ENCODE results near the gene TAGAP.

The TAGAP gene

DNA sequence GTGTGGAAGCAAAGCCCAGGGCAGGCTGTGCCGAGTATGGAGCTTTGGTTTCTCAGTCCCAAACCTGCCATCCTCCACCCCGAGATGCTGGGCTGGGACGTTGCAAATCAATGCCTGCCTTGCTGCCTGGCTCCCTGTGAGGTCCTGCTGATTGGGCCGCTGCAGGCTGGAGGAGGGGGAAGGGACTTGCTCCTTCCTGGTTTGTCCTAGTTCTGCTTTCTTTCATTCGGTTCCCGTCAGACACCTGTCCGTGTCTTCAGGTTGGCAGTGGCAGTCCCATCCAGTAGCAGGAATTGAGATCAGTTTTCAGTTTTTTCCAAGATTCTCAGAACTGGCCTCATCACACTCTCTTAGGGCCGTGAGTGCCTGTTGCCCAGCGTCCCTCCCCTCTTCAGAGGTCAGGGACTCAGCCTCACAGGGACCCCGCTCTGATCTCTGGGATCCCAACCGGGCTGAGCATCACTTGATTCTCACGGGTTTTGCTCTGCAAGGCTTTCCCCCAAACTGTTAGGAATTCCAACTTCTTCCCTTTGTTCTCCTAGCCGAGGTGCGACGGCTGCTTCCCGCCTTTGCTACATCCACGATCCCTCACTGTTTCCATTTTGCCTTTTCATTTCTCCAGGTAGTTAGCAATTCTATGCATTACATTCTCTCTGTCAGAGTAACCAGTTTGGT lies 24.2 kb upstream of the TAGAP start:
- no peaks in the 10 kb centered on the region for H3K9me3 ChIP-seq (ENCODE audit: control insufficient read depth in 2 of 2, low read length in 2 of 2)
- H3K4me1 ChIP-seq (ENCODE audit: control insufficient read depth, insufficient read depth, low read length) = no peaks in the 10 kb centered on the region
- peaks cover 0 to 2% of the 10 kb centered on the region in 2 donors for H3K27me3 ChIP-seq (ENCODE audit: control insufficient read depth in 1 of 2, insufficient read depth in 2 of 2, low read length in 2 of 2)
- H3K4me3 ChIP-seq (ENCODE audit: low read length in 2 of 2) = no peak overlapping the region
- H3K36me3 ChIP-seq (ENCODE audit: control insufficient read depth in 2 of 2, insufficient read depth in 2 of 2, low read length in 2 of 2) = no peaks in the 10 kb centered on the region
- H3K9ac ChIP-seq (ENCODE audit: low read length in 2 of 2) = no peak overlapping the region
- H3K27ac ChIP-seq (ENCODE audit: low read length) = no peak overlapping the region

DNA sequence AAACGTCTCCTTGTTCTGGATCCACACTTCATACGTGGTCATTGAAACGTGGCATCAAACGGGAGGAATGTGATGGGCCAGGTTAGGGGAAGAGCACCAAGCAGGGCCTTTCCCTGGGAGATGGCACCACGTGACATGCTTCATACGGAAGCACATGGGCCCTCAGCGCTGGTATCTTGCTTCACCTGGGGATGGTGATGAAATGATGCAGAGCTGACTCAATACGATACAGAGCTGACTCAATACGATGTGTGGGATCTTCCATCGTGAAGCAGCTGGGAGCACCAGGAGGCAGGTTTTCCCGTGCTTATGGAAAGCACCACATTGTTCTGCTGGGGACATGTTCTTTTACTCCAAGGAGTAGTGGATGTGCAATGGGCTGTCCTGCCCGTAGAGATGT lies 22.5 kb upstream of the TAGAP start:
- Histone ChIP-seq H3K9me3 (ENCODE audit: control insufficient read depth in 2 of 2, low read length in 2 of 2) (no peaks in the 10 kb centered on the region), H3K4me1 (ENCODE audit: control insufficient read depth, insufficient read depth, low read length) (no peaks in the 10 kb centered on the region), H3K9ac (ENCODE audit: low read length in 2 of 2) (no peak overlapping the region), H3K27me3 (ENCODE audit: control insufficient read depth in 1 of 2, insufficient read depth in 2 of 2, low read length in 2 of 2) (peaks cover 0 to 2% of the 10 kb centered on the region in 2 donors), H3K36me3 (ENCODE audit: control insufficient read depth in 2 of 2, insufficient read depth in 2 of 2, low read length in 2 of 2) (no peaks in the 10 kb centered on the region), H3K27ac (ENCODE audit: low read length) (no peak overlapping the region), H3K4me3 (ENCODE audit: low read length in 2 of 2) (no peak overlapping the region)

DNA sequence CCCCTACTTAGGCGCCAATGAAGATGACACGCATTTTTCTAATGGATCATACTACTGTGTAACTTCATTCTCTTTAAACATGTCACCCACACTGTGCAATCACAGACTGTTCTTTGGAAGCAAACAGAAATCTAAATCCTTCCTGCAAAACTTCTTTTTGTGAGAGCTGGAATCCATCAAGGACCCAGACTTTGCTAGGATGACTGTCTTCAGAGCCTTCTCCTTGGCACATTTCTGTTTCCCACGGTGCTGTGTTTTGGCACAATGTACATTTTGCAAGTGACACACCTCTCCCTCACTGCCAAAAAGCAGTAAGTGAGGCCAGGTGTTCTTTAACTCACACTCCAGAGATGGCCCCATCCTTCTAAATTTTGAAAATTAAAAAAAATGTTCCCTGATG lies 21.7 kb upstream of the TAGAP start:
- Histone ChIP-seq H3K27me3 (ENCODE audit: control insufficient read depth in 1 of 2, insufficient read depth in 2 of 2, low read length in 2 of 2) (peaks cover 0 to 2% of the 10 kb centered on the region in 2 donors), H3K9me3 (ENCODE audit: control insufficient read depth in 2 of 2, low read length in 2 of 2) (no peaks in the 10 kb centered on the region), H3K4me3 (ENCODE audit: low read length in 2 of 2) (no peak overlapping the region), H3K4me1 (ENCODE audit: control insufficient read depth, insufficient read depth, low read length) (no peaks in the 10 kb centered on the region), H3K9ac (ENCODE audit: low read length in 2 of 2) (no peak overlapping the region), H3K27ac (ENCODE audit: low read length) (no peak overlapping the region), H3K36me3 (ENCODE audit: control insufficient read depth in 2 of 2, insufficient read depth in 2 of 2, low read length in 2 of 2) (no peaks in the 10 kb centered on the region)

DNA sequence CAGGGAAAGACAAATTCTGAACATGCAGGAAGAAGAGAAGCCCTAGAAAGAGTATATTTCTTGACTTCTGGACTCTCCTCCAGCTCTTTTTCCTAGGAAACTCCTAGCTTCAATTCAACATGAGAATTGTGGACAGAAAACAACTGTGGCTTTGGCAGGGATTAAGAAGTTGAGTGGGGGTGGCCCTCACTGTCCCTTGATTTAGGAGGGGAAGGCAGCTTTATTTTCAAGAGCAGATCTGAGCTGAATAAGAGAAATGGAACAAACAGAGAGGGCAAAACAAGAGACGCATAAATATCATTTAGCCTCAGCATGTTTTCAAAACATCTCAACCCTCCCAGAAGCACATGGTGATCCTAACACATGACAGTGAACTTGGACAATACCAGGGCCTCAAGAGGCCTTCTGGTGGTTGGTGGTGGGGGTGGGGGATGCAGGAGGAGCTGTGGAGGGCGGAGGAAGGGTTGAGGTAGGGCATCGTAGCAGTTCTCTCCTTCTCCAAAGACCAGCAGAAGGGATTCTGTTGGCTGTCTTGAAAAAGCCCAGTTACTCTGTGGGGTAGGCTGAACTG lies 21.1 kb upstream of the TAGAP start:
- Histone ChIP-seq H3K4me3 (ENCODE audit: low read length in 2 of 2) (no peak overlapping the region), H3K27me3 (ENCODE audit: control insufficient read depth in 1 of 2, insufficient read depth in 2 of 2, low read length in 2 of 2) (peaks cover 0 to 2% of the 10 kb centered on the region in 2 donors), H3K4me1 (ENCODE audit: control insufficient read depth, insufficient read depth, low read length) (no peaks in the 10 kb centered on the region), H3K36me3 (ENCODE audit: control insufficient read depth in 2 of 2, insufficient read depth in 2 of 2, low read length in 2 of 2) (no peaks in the 10 kb centered on the region), H3K9me3 (ENCODE audit: control insufficient read depth in 2 of 2, low read length in 2 of 2) (no peaks in the 10 kb centered on the region), H3K9ac (ENCODE audit: low read length in 2 of 2) (no peak overlapping the region), H3K27ac (ENCODE audit: low read length) (no peak overlapping the region)

DNA sequence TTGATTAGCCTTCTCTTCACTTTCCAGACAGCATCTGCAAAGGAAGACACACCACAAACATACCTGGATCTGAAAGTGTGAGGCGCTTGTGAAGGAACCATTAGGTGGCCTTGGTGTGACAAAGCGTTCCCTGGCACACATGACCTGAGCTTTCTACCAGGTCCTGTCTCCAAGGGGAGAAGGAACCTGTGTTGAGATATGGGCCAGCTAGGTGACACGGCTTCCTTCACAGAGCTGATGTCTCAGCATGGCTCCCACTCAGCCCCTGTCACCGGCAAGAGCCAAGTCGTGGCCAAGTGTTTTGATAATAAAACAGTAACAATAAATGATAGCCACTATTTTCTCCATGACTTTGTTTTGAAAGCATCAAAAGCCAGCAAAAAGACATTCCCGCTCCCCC lies 20.3 kb upstream of the TAGAP start:
- no peaks in the 10 kb centered on the region for H3K36me3 ChIP-seq (ENCODE audit: control insufficient read depth in 2 of 2, insufficient read depth in 2 of 2, low read length in 2 of 2)
- H3K4me1 ChIP-seq (ENCODE audit: control insufficient read depth, insufficient read depth, low read length) = no peaks in the 10 kb centered on the region
- peaks cover 0 to 2% of the 10 kb centered on the region in 2 donors for H3K27me3 ChIP-seq (ENCODE audit: control insufficient read depth in 1 of 2, insufficient read depth in 2 of 2, low read length in 2 of 2)
- H3K9me3 ChIP-seq (ENCODE audit: control insufficient read depth in 2 of 2, low read length in 2 of 2) = no peaks in the 10 kb centered on the region
- H3K27ac ChIP-seq (ENCODE audit: low read length) = no peak overlapping the region
- H3K4me3 ChIP-seq (ENCODE audit: low read length in 2 of 2) = no peak overlapping the region
- no peak overlapping the region for H3K9ac ChIP-seq (ENCODE audit: low read length in 2 of 2)

DNA sequence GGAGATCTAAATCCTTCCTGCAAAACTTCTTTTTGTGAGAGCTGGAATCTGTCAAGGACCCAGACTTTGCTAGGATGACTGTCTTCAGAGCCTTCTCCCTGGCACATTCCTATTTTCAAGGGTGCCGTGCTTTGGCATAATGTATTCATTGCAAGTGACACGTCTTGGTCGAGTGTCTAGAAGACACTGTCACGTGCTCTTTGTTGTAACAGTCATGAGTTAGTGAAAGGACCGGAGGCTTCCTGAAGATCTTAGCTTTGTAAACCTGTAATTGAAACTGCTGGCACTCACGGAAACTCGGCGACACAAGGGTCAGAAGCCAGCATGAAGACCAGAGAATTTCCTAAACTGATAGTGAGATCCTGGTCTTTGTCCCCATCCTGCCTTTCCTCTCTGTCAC lies 19.7 kb upstream of the TAGAP start:
- Histone ChIP-seq H3K27me3 (ENCODE audit: control insufficient read depth in 1 of 2, insufficient read depth in 2 of 2, low read length in 2 of 2) (peaks cover 0 to 2% of the 10 kb centered on the region in 2 donors), H3K27ac (ENCODE audit: low read length) (no peak overlapping the region), H3K4me3 (ENCODE audit: low read length in 2 of 2) (no peak overlapping the region), H3K36me3 (ENCODE audit: control insufficient read depth in 2 of 2, insufficient read depth in 2 of 2, low read length in 2 of 2) (no peaks in the 10 kb centered on the region), H3K9me3 (ENCODE audit: control insufficient read depth in 2 of 2, low read length in 2 of 2) (no peaks in the 10 kb centered on the region), H3K4me1 (ENCODE audit: control insufficient read depth, insufficient read depth, low read length) (no peaks in the 10 kb centered on the region), H3K9ac (ENCODE audit: low read length in 2 of 2) (no peak overlapping the region)

DNA sequence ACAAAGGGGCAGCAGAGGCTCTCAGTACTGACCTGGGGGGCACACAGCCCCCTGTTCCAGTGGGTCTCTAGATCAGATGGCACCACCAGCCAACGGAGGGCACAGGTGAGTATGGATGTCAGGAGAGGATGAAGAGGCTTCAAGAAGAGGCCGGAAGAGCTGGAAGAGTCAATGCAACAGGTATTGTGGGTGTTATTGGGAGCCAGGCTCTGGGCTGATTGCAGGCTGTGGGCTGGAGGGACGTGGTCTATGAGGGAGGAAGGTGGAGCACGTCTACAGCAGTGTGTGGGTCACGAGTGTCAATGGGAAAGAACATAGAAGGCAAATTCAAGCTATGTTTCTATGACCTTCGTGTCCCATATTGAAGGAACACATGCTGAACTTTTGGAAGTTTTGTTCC lies 18.8 kb upstream of the TAGAP start:
- H3K36me3 ChIP-seq (ENCODE audit: control insufficient read depth in 2 of 2, insufficient read depth in 2 of 2, low read length in 2 of 2) = no peaks in the 10 kb centered on the region
- no peaks in the 10 kb centered on the region for H3K27me3 ChIP-seq (ENCODE audit: control insufficient read depth in 1 of 2, insufficient read depth in 2 of 2, low read length in 2 of 2)
- H3K9ac ChIP-seq (ENCODE audit: low read length in 2 of 2) = no peak overlapping the region
- H3K4me3 ChIP-seq (ENCODE audit: low read length in 2 of 2) = no peak overlapping the region
- H3K4me1 ChIP-seq (ENCODE audit: control insufficient read depth, insufficient read depth, low read length) = no peaks in the 10 kb centered on the region
- H3K27ac ChIP-seq (ENCODE audit: low read length) = no peak overlapping the region
- no peaks in the 10 kb centered on the region for H3K9me3 ChIP-seq (ENCODE audit: control insufficient read depth in 2 of 2, low read length in 2 of 2)

DNA sequence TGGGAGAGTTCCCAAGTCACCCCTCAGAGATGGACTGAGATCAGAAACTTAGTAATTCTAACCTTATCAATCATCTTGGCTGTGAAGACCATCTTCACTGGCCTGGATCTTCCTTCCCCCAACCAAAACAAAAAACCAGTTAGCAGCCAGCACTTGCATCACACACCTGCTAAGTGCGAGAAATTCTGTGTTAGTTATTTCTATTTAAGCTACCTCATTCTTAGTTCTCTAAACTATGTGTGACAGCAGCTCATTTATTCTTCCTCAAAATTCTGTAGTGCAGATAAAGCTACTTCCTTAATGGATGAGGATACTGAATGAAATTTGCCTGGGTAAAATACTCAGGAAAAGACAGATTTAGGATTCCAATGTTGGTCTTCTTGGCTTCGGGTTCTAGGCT lies 18.2 kb upstream of the TAGAP start:
- no peak overlapping the region for H3K27ac ChIP-seq (ENCODE audit: low read length)
- no peaks in the 10 kb centered on the region for H3K4me1 ChIP-seq (ENCODE audit: control insufficient read depth, insufficient read depth, low read length)
- no peak overlapping the region for H3K9ac ChIP-seq (ENCODE audit: low read length in 2 of 2)
- no peaks in the 10 kb centered on the region for H3K36me3 ChIP-seq (ENCODE audit: control insufficient read depth in 2 of 2, insufficient read depth in 2 of 2, low read length in 2 of 2)
- no peak overlapping the region for H3K4me3 ChIP-seq (ENCODE audit: low read length in 2 of 2)
- H3K9me3 ChIP-seq (ENCODE audit: control insufficient read depth in 2 of 2, low read length in 2 of 2) = no peaks in the 10 kb centered on the region
- H3K27me3 ChIP-seq (ENCODE audit: control insufficient read depth in 1 of 2, insufficient read depth in 2 of 2, low read length in 2 of 2) = no peaks in the 10 kb centered on the region

DNA sequence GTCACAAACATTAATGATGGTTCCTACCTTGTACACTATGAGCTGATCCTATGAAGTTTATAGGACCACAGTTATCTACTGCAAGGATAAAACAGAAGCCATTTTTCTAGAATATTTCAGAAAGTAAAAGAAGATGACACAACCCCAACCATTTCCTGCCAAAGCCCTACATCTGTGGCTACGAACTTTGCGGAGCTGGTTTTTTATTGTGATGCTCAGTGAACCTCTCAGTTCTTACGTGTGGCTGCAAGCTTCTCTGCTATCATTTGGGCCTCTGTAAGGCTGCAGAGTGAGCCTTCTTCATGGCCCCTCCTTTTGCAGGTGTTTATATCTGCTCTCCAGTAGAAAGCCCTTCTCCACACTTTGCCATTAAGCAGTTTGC lies 17.8 kb upstream of the TAGAP start:
- H3K4me1 ChIP-seq (ENCODE audit: control insufficient read depth, insufficient read depth, low read length) = no peaks in the 10 kb centered on the region
- no peak overlapping the region for H3K9ac ChIP-seq (ENCODE audit: low read length in 2 of 2)
- peaks cover 0 to 1% of the 10 kb centered on the region in 2 donors for H3K27me3 ChIP-seq (ENCODE audit: control insufficient read depth in 1 of 2, insufficient read depth in 2 of 2, low read length in 2 of 2)
- no peaks in the 10 kb centered on the region for H3K9me3 ChIP-seq (ENCODE audit: control insufficient read depth in 2 of 2, low read length in 2 of 2)
- no peaks in the 10 kb centered on the region for H3K36me3 ChIP-seq (ENCODE audit: control insufficient read depth in 2 of 2, insufficient read depth in 2 of 2, low read length in 2 of 2)
- H3K27ac ChIP-seq (ENCODE audit: low read length) = no peak overlapping the region
- no peak overlapping the region for H3K4me3 ChIP-seq (ENCODE audit: low read length in 2 of 2)

DNA sequence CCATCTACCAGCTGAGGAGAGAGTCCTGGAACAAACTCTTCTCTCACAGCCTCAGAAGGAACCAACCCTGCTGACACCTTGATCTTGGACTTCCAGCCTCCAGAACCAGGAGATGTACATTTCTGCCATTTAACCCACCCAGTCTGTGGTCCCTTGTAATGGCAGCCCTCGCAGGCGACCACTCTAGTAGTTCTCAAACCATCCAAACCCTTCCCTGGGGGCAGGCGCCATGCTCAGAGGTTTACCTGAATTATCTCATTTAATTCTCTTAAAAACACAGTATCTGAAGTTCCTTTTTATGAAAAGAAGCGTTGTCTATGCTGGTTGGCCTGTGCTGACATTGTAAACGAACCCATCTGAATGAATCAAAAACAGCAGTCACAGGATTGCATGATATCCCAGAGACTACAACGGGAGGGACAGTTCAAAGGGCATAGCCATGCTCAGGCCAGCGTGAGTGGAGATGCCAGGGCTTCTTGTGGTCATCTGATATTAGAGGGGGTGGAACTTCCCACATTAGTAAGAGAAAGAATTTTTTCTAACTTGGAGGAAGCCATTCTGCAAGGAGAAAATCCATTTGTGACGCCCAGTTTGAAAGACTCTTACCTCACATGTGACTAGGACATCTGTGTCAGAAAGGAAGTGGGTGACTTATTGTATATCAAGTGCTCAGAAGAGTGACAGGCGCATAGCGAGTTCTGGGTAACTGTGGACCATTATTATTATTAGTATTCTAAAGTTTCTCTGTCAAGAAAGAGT lies 17.2 kb upstream of the TAGAP start:
- Histone ChIP-seq H3K27me3 (ENCODE audit: control insufficient read depth in 1 of 2, insufficient read depth in 2 of 2, low read length in 2 of 2) (peaks cover 0 to 4% of the 10 kb centered on the region in 2 donors), H3K36me3 (ENCODE audit: control insufficient read depth in 2 of 2, insufficient read depth in 2 of 2, low read length in 2 of 2) (no peaks in the 10 kb centered on the region), H3K9me3 (ENCODE audit: control insufficient read depth in 2 of 2, low read length in 2 of 2) (no peaks in the 10 kb centered on the region), H3K9ac (ENCODE audit: low read length in 2 of 2) (no peak overlapping the region), H3K27ac (ENCODE audit: low read length) (no peak overlapping the region), H3K4me3 (ENCODE audit: low read length in 2 of 2) (no peak overlapping the region), H3K4me1 (ENCODE audit: control insufficient read depth, insufficient read depth, low read length) (no peaks in the 10 kb centered on the region)

DNA sequence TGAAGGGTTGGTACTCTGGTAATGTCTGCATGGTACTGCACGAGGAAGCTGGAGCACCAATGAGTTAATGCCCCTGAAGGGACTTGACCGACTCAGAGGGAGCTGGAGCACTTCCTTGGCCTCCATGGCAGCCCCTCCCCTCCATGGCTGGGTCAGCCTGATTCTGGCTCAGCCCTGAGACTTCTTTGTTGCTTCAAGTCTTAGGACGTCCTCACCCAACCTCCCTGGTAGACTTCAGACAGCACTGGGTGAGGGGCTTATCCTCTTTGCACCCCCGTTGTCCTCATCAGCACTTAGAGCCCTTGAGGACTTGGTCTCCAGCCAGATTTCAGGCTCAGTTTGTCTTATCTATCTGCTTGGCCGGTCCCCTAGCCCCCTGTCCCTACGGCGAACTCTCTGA lies 16.4 kb upstream of the TAGAP start:
- H3K4me3 ChIP-seq (ENCODE audit: low read length in 2 of 2) = no peak overlapping the region
- no peak overlapping the region for H3K27ac ChIP-seq (ENCODE audit: low read length)
- peaks cover 0 to 4% of the 10 kb centered on the region in 2 donors for H3K27me3 ChIP-seq (ENCODE audit: control insufficient read depth in 1 of 2, insufficient read depth in 2 of 2, low read length in 2 of 2)
- H3K36me3 ChIP-seq (ENCODE audit: control insufficient read depth in 2 of 2, insufficient read depth in 2 of 2, low read length in 2 of 2) = no peaks in the 10 kb centered on the region
- no peaks in the 10 kb centered on the region for H3K9me3 ChIP-seq (ENCODE audit: control insufficient read depth in 2 of 2, low read length in 2 of 2)
- H3K4me1 ChIP-seq (ENCODE audit: control insufficient read depth, insufficient read depth, low read length) = no peaks in the 10 kb centered on the region
- no peak overlapping the region for H3K9ac ChIP-seq (ENCODE audit: low read length in 2 of 2)
